Mononuclear cell (primary cell): Measurements from ENCODE around the gene ZNF275. TPM values are rescaled to one million over a fixed set of nuclear protein-coding genes. Genes with fewer than 3 reads are reported as not detected.
"Not testable (repeated sequence)": the region's sequence is repeated elsewhere in the genome, so short reads cannot be mapped to it uniquely, and the experiment has no call there.

Experiments used
- H3K27me3 ChIP-seq: 2 replicates; pipeline ENCODE4 v1.6.0; 2011; ENCODE audit warnings: low read length, control low read depth; ENCODE audit not compliant: insufficient read depth
- H3K4me1 ChIP-seq: 2 replicates; pipeline ENCODE4 v1.5.1; 2011; ENCODE audit warnings: mild to moderate bottlenecking, low read length, control low read depth; ENCODE audit not compliant: insufficient read depth
- H3K4me3 ChIP-seq: 2 replicates; pipeline ENCODE4 v1.5.1; 2011; ENCODE audit warnings: mild to moderate bottlenecking, low read length, moderate library complexity
- H3K9me3 ChIP-seq: 2 replicates; pipeline ENCODE4 v1.5.1; 2011; ENCODE audit warnings: low read depth, mild to moderate bottlenecking, control low read depth, low read length
- total RNA-seq: library from RNA; depleted of rRNA; stranded (reverse); fragments of >200 nt; gene quantifications from one replicate; pipeline ENCODE4 v1.2.3, GENCODE V29; 2012

Gene ZNF275
- total RNA-seq, 1 donor: 7.8 TPM

DNA sequence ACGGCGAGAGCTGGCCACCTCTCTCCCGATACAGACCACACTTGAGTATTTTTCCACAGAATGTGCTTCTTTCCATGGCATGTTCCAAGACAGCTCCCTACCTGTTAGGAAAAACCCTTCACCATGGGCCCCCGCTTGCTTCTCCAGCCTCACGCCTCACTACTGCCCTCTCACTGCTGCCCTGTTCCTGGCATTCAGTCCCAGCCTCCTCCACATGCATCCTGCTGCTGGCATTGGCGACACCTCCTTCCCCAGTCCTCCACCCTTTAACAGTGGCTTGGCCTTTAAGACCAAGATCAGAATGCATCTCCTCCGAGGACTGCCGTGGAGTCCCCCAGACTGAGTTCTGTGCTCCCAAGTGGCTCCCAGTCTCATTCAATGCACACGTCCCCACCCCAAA lies 23.1 kb upstream of the ZNF275 start:
- H3K4me3 ChIP-seq: no peak overlapping the region
- H3K4me1 ChIP-seq: no peaks in the 10 kb centered on the region
- no peaks in the 10 kb centered on the region for H3K27me3 ChIP-seq
- H3K9me3 ChIP-seq: no peaks in the 10 kb centered on the region

DNA sequence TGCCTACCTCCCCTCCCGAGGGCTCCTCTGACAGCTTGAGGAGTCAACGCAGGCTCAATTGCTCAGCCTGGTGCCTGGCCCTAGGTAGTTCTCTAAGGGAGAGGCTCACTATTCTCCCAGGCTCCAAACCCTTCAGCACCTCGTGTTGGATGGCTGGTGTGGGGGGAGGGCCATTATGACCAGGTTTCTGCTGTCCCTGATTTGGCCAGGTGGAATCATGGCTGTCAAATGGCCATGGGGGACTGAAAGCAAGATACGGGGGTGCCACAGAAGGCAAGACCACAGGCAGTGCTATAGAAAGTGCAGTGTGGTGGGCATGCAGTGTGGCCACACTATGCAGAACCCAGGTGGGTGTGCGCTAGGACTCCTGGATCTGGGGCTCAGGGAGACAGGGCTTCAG lies 21.9 kb upstream of the ZNF275 start:
- H3K9me3 ChIP-seq: no peaks in the 10 kb centered on the region
- H3K4me1 ChIP-seq: no peaks in the 10 kb centered on the region
- H3K4me3 ChIP-seq: no peak overlapping the region
- no peaks in the 10 kb centered on the region for H3K27me3 ChIP-seq

DNA sequence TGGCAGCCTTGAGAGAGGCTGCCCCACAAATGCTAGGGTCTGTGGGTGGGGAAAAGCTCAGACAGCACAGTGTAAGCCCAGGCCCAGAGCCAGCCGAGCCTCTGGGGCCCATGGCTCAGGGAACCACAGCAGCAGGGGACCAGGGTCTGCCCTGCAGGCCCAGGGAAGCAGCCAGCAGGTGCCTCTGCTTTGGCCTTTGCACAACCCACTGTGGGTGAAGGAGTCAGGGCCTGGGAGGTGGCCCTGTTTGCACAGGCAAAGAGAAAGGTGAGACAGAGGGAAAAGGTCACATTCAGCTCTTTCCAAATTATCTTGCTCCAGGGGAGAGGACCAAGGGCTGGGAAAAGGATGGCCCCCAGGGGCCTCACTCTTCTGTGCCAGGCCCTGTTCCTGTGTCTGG lies 21.1 kb upstream of the ZNF275 start:
- no peak overlapping the region for H3K4me3 ChIP-seq
- H3K4me1 ChIP-seq: no peaks in the 10 kb centered on the region
- no peaks in the 10 kb centered on the region for H3K27me3 ChIP-seq

DNA sequence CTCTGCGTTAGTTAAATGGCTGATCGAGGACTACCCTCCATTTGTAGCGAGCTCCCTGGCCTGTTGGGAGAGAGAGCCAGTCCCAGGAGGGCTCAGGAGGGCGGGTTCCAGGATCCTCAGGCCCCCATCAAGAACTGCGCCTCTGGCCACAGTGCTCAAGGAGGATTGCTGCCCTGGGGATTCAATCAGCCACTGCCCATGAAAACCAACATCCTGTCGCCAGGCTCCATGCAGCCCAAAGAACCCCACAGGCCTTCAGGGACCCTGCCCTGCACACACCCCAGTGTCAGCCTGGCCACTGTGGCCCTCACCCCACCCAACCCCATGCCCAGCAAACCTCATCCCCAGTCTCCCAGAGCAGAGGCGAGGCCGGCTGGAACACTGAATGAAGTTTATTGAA lies 16.6 kb upstream of the ZNF275 start:
- no peaks in the 10 kb centered on the region for H3K4me1 ChIP-seq
- H3K4me3 ChIP-seq: no peak overlapping the region
- no peaks in the 10 kb centered on the region for H3K9me3 ChIP-seq
- peaks cover 8% of the 10 kb centered on the region for H3K27me3 ChIP-seq

More for the DNA sequence above, 21.1 kb upstream of the ZNF275 start:
- no peaks in the 10 kb centered on the region for H3K9me3 ChIP-seq

DNA sequence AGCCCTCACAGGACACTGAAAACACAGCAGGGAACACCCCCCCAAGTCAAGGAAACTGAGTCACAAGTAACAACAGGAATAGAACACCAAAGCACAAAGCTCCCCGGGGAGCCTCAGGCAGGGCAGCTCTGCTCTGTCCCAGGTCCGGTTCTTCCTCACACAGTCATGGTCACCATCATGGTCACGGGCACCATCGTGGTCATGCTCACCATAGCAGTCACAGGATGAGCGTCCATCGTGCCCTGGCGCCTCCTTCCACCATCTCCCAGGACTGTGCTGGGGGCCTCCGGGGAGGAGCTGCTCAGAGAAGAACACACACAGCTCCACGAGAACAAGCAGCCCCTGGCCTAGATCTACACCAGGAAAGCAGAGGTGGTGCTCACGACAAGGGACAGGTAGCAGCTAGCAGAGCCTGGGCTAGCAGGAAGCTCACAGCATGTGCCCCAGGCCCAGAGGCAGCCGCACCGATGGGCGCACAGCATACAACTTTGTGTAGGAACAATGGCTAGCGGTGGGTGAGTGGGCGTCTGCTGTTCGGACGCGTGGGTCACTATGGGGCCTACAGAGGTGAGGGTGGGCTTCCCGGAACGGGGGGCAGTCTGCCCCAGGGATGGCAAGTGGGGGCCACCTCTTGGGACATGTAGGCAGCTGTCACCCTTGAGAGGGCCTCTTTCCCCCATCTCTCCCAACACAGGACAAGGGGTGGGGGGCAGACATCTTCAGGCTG lies 15.8 kb upstream of the ZNF275 start:
- Histone ChIP-seq H3K9me3 (no peaks in the 10 kb centered on the region), H3K4me3 (no peak overlapping the region), H3K4me1 (no peaks in the 10 kb centered on the region), H3K27me3 (peaks cover 11% of the 10 kb centered on the region)

DNA sequence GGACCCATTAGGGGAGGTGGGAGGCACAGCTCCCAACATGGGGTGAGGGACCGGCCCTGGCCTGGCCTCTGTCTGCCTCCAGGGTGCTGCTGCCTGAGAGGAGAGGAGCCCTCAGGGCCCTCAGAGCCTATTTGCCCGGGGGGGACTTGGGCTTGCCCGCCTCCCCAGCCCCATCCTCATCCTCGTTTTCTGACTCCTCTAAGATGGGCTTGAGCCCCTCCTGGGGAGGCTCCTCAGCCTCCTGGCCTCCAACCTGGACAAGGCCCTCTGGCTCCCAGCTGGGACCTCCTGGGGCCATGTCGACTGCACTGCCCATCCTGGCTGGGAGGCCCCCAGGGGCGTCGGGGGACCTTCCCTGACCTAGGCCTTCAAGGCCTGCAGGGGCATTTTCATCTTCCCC lies 15.1 kb upstream of the ZNF275 start:
- Histone ChIP-seq H3K9me3 (no peaks in the 10 kb centered on the region), H3K4me3 (no peak overlapping the region), H3K27me3 (peaks cover 12% of the 10 kb centered on the region), H3K4me1 (no peaks in the 10 kb centered on the region)

DNA sequence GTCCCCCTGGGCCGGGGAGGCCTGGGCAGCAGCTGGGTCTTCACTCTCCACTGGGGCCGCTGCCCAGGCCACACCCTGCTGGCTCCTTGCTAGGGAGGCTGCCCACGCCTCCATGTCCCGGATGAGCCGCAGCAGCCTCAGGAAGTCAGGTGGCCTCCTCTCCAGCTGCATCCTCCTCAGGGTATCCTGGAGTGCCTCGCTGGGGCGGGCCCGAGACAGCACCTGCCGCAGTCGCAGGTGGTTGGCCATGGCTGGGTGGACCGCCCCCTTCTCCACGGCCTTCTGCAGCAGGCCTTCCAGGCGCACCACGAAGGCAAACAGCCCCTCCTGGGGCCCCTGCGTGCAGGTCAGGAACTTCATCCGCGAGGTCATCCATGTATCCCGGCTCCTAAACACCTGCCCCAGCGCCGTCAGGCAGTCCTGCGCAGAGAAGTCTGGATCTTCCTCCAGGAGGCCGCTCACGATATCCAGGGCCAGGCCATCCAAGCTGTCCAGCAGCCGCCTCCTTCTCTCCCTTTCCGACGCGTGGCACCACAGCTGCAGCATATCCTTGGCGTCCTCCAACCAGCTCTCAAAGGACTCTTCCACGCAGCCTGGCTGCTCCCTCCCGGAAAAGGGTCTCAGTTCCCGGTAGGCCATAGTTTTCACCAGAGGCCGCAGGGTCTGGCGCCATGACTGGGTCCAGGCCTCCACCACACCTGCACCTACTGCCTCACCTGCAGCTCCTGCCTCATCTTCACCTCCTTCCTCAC lies 14.5 kb upstream of the ZNF275 start:
- Histone ChIP-seq H3K4me1 (no peaks in the 10 kb centered on the region), H3K27me3 (peaks cover 12% of the 10 kb centered on the region), H3K9me3 (no peaks in the 10 kb centered on the region), H3K4me3 (no peak overlapping the region)

DNA sequence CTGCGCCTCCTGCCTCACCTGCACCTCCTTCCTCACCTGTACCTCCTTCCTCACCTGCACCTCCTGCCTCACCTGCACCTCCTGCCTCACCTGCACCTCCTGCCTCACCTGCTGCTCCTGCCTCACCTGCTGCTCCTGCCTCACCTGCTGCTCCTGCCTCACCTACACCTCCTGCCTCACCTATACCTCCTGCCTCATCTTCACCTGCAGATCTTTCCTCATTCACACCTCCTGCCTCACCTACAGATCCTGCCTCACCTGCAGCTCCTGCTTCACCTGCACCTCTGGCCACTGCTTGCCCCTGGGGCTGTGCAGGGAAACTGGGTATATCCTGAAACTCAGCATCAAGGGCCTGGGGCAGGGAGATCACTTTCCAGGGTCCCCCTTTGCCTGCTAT lies 13.9 kb upstream of the ZNF275 start:
- H3K9me3 ChIP-seq, H3K4me1 ChIP-seq, H3K4me3 ChIP-seq: not testable (repeated sequence)
- H3K27me3 ChIP-seq: peaks cover 12% of the 10 kb centered on the region

DNA sequence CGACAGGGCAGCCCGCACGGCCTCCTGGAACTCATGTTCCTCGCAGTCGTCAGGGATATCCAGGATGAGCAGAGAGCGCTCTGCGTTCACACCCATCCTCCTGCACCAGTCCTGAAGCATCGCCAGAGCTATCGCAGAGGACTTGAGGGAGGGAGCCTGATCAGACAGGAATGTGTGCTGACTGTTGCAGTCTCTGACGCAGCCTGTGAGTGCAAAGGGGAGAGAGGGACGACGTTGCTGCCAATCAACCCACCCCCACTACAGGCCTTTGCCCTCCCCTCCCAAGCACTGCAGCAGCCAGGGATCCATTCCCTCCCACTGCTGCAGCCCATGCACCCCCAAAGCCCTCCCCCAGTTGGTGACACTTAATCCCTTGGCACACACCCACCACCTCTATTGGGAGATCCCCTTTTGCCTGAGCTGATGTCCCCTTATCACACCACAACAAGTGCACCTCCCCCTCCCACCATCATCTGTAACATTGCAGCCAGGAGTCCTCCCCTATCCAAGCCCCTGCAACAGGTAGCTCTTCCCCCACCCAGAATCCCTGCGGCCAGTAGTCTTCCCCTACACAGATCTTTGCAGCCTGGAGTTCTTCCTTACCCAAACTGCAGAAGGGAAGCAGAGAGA lies 13.3 kb upstream of the ZNF275 start:
- no peaks in the 10 kb centered on the region for H3K9me3 ChIP-seq
- no peaks in the 10 kb centered on the region for H3K4me1 ChIP-seq
- H3K4me3 ChIP-seq: no peak overlapping the region
- peaks cover 12% of the 10 kb centered on the region for H3K27me3 ChIP-seq

DNA sequence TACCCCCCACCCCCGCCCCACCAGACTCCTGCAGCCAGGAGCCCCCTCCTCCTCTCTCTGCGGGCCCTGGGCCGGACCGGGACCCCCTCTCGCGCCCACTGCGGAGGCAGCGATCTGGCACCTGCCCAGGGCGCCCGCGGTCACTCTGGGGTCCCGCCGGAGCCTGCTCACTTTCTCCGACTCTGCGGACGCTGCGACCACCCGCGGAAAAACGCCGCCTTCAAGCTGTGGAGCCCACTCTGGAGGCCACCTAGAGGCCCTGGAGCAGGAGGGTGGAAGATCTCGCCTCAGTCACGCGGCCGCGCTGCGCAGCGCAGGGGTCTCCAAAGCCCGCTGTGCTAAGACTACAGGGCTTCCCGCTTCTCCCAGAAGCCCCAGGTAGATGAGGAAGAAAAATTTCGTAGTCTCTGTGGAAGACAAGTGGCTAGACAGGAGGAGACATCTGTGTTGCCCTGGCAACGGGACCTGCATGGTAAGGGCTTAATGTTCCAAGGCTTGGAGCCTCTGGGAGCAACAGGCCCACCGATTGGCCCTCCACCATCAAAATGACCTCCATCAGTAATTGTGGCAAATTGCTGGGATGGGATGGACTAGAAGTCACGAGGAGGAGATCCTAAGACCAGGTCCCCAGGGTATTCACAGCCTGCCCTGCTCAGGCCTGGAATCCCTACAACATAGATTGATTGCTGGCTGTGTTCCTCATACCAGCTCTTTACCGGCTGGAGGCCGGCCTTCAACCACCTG lies 12.4 kb upstream of the ZNF275 start, which contains the start of gene PNMA6F:
PNMA6F (minus strand) TSS at position 387 of the 744 bp plus-strand sequence. CDS start 1,093 bp downstream, outside the sequence.
- no peak within 1 kb of the TSS for H3K4me3 ChIP-seq
- peaks cover 12% of the 10 kb centered on the region for H3K27me3 ChIP-seq
- H3K4me1 ChIP-seq: no peaks in the 10 kb centered on the region
- no peaks in the 10 kb centered on the region for H3K9me3 ChIP-seq

DNA sequence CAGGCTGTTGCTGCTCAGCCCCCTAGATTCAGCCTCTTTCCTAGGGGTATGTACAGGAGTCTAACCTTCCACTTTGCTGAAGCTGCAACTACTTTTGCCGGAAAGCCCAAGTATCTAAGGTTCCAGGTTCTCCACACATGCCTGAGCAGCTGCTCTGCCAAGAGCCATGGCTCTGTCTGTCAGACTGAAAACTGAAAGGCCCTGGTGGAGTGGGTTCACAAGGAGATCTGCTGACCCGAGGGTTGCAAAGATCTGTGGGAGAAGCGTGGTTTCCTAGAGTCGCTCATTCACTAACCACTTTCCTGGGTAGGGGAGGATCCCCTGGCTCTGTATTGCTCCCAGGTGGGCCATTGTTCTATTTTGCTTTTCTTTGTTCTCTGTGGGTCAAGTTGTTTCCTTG lies 6.4 kb upstream of the ZNF275 start:
- Histone ChIP-seq H3K9me3 (no peaks in the 10 kb centered on the region), H3K4me1 (no peaks in the 10 kb centered on the region), H3K4me3 (no peak overlapping the region), H3K27me3 (peaks cover 4% of the 10 kb centered on the region)

DNA sequence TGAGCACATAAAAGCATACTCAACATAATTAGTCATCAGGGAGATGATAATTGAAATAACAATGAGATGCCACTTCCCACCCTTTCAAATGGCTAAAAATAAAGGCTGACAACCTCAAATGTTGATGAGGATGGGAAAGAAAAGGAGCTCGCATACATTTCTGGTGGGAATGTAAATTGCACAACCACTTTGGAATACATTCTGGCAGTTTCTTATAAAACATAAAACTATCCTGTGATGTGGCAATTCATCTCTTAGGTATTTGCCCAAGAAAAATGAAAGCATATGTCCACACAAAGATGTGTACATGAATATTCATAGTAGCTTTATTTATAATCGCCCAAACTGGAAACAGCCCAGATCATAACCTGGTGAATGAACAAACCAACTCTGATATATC lies 687 bp upstream of the ZNF275 start:
- Histone ChIP-seq H3K27me3 (no peaks in the 10 kb centered on the region), H3K4me3 (no peak overlapping the region), H3K4me1 (peaks cover 12% of the 10 kb centered on the region), H3K9me3 (no peaks in the 10 kb centered on the region)

DNA sequence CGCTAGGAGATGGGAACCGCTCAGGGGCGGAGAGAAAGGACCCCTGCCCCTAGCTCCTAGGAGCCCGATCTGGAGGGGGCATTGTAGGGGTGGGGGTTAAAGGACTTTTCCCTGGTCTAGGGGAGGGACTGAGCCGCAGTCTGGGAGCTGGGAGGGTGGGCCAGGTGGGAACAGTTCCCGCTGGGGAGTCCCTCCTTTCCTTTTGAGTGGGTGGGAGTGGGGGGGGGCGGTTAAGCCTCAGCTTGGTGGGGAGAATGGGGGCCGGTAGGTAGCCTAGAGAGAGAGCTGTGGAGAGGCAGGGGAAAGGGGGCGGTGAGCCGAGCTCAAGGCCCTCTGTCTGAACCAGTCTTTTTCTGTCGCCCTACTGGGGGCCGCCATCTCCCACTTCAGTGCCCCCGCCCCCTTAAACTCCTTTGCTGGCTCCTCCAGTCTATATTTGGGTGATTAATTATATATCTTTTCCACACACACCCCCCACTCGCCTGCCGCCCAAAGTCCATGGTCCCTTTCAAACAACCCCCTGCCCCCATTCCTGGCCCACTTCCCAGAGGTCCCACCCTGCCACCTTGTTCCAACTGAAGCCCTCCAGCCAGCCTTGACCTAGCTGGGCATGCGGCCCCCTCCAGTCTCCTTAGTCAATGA lies 822 bp downstream of the ZNF275 start:
- no peaks in the 10 kb centered on the region for H3K9me3 ChIP-seq
- H3K27me3 ChIP-seq: no peaks in the 10 kb centered on the region
- peak overlapping the region; percentile 46 for H3K4me3 ChIP-seq
- peaks cover 12% of the 10 kb centered on the region for H3K4me1 ChIP-seq

DNA sequence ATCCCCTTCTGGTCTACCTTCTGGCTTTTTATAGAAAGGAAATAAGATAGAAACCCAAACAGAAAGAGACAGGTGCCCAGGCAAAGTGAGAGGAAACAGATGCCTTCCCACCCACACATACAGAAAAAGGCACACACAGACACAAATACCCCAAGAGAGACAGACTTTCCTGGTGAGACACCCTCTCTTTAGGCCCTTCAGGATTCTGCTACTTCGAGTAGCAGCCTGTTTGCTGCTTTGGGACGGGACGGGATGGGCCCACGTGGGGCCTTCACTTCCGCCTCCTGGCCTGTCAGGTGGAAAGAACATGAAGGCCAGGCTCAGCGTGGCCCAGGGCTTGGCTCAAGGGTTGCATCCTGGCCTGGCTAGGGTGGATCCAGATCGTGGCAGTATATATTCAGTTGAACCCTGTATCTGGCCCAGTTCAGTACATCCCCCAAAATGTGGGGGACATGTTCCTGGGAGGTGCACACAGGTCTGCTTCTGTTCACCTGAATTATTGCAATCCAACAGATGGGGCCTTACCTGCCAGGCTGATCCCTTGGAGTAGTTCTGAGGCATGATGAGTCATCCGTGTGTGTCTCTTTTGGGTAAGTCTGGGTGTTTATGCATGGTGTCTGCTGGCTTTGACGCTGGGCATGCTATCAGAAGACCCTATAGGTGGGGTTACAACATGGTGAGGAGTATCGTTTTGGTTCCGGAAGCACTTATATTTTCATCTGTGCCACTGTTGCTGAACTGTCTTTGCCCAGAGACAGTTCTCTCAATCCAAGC lies 2.4 kb downstream of the ZNF275 start:
- Histone ChIP-seq H3K4me1 (peaks cover 12% of the 10 kb centered on the region), H3K4me3 (no peak overlapping the region)

More for the DNA sequence above, 2.4 kb downstream of the ZNF275 start:
- no peaks in the 10 kb centered on the region for H3K27me3 ChIP-seq
- no peaks in the 10 kb centered on the region for H3K9me3 ChIP-seq
